AG04450 (cell line): ENCODE measurements around the gene PCDHGA9. TPM values are rescaled to one million over a fixed set of nuclear protein-coding genes. Genes with fewer than 3 reads are reported as not detected.
"Not testable (repeated sequence)": the region's sequence is repeated elsewhere in the genome, so short reads cannot be mapped to it uniquely, and the experiment has no call there.

Experiments used
- CTCF ChIA-PET: fragments of 300-600, 350-600 bp; formaldehyde crosslinking; extraction: SDS; loops from one replicate; lab custom pipeline; 2022; ENCODE audit warnings: antibody characterized with exemption, inconsistent platforms; lab: Charles Lee
- POLR2A ChIA-PET: fragments of 350-600 bp; formaldehyde crosslinking; extraction: SDS; loops from one replicate; lab custom pipeline; 2021; ENCODE audit warnings: antibody characterized with exemption, inconsistent platforms; lab: Yijun Ruan, JAX
- DNase-seq: peaks from one replicate; pipeline ENCODE4 v3.0.0-alpha.2; 2011; ENCODE audit warnings: low read depth, low spot score
- H3K27ac ChIP-seq: one replicate; pipeline ENCODE4 v1.5.1; 2012; ENCODE audit warnings: low read depth, low read length, control low read depth
- H3K27me3 ChIP-seq: one replicate; pipeline ENCODE4 v1.6.0; 2012; ENCODE audit warnings: low read length; ENCODE audit not compliant: control insufficient read depth, insufficient read depth
- H3K4me3 ChIP-seq: 2 replicates; pipeline ENCODE4 v1.5.1; 2011; ENCODE audit warnings: mild to moderate bottlenecking, low read depth, low read length, control low read depth
- H3K9me3 ChIP-seq: 2 replicates; pipeline ENCODE4 v1.5.1; 2012; ENCODE audit warnings: low read length; ENCODE audit not compliant: control insufficient read depth, insufficient read depth
- polyA plus RNA-seq: library from polyadenylated mRNA; depleted of rRNA; stranded (reverse); fragments of >200 nt; gene quantifications from 2 replicates; pipeline ENCODE4 v1.2.3, GENCODE V29; 2011
- TF ChIP-seq, protein P1 (sequence below): IDR thresholded peaks from 2 replicates; pipeline ENCODE4 v1.5.1; 2011; ENCODE audit warnings: low read depth, low read length, control low read depth, inconsistent platforms

Gene PCDHGA9
- polyA plus RNA-seq, 1 experiment: 6.4 TPM

DNA sequence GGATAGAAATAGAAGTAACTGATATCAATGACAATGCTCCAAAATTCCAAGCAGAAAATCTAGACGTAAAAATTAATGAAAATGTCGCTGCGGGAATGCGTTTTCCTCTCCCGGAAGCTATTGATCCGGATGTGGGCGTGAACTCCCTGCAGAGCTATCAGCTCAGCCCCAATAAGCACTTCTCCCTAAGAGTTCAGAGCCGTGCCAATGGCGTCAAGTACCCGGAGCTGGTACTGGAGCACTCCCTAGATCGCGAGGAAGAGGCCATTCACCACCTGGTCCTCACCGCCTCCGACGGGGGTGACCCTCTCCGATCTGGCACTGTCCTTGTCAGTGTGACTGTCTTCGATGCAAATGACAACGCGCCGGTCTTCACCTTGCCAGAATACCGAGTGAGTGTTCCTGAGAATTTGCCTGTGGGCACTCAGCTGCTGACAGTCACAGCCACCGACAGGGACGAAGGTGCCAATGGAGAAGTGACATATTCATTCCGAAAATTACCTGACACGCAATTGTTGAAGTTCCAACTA lies 11.0 kb downstream of the PCDHGA9 start:
- no peak for DNase-seq
- Histone ChIP-seq H3K9me3 (peaks cover 62% of the 10 kb centered on the region), H3K27me3 (no peaks in the 10 kb centered on the region), H3K4me3 (peak overlapping the region; percentile 58), H3K27ac (no peak overlapping the region)
- CTCF ChIA-PET: interaction anchor here (0.7 to 5.0 kb wide), 23 partner anchors 11 to 155 kb away, joined by 3 to 178 read pairs (median 4); partner anchors contain the start of genes PCDHGA12, PCDHGA9, PCDHGB1 and PCDHGB3
- TF ChIP-seq, protein P1, sequence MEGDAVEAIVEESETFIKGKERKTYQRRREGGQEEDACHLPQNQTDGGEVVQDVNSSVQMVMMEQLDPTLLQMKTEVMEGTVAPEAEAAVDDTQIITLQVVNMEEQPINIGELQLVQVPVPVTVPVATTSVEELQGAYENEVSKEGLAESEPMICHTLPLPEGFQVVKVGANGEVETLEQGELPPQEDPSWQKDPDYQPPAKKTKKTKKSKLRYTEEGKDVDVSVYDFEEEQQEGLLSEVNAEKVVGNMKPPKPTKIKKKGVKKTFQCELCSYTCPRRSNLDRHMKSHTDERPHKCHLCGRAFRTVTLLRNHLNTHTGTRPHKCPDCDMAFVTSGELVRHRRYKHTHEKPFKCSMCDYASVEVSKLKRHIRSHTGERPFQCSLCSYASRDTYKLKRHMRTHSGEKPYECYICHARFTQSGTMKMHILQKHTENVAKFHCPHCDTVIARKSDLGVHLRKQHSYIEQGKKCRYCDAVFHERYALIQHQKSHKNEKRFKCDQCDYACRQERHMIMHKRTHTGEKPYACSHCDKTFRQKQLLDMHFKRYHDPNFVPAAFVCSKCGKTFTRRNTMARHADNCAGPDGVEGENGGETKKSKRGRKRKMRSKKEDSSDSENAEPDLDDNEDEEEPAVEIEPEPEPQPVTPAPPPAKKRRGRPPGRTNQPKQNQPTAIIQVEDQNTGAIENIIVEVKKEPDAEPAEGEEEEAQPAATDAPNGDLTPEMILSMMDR: no peak
- POLR2A ChIA-PET: interaction anchor here (0.9 to 1.8 kb wide), 3 partner anchors 111 to 151 kb away, joined by 3 to 5 read pairs (median 4); no protein-coding TSS in a partner anchor

DNA sequence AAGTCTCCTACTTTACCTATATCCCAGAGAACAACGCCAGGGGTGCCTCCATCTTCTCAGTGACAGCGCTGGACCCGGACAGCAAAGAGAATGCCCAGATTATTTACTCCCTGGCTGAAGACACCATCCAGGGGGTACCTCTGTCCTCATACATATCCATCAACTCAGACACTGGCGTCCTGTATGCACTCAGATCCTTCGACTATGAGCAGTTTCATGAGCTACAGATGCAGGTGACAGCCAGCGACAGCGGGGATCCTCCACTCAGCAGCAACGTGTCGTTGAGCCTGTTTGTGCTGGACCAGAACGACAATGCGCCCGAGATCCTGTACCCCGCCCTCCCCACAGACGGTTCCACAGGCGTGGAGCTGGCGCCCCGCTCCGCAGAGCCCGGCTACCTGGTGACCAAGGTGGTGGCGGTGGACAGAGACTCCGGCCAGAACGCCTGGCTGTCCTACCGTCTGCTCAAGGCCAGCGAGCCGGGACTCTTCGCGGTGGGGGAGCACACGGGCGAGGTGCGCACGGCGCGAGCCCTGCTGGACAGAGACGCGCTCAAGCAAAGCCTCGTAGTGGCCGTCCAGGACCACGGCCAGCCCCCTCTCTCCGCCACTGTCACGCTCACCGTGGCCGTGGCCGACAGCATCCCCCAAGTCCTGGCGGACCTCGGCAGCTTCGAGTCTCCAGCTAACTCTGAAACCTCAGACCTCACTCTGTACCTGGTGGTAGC lies 12.1 kb downstream of the PCDHGA9 start:
- CTCF ChIA-PET: interaction anchor here (0.9 to 5.0 kb wide), 6 partner anchors 15 to 149 kb away, joined by 3 to 178 read pairs (median 20); partner anchors contain the start of genes PCDHGA12 and PCDHGB3
- POLR2A ChIA-PET, H3K27ac ChIP-seq, H3K27me3 ChIP-seq, H3K4me3 ChIP-seq, DNase-seq: not testable (repeated sequence)
- H3K9me3 ChIP-seq: peaks cover 63% of the 10 kb centered on the region

DNA sequence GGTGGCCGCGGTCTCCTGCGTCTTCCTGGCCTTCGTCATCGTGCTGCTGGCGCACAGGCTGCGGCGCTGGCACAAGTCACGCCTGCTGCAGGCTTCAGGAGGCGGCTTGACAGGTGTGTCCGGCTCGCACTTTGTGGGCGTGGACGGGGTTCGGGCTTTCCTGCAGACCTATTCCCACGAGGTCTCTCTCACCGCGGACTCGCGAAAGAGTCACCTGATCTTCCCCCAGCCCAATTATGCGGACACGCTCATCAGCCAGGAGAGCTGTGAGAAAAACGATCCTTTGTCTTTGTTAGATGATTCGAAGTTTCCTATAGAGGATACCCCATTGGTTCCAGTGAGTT lies 12.7 kb downstream of the PCDHGA9 start:
- H3K9me3 ChIP-seq: peaks cover 61% of the 10 kb centered on the region
- H3K27ac ChIP-seq, H3K4me3 ChIP-seq, POLR2A ChIA-PET, H3K27me3 ChIP-seq, DNase-seq: not testable (repeated sequence)
- CTCF ChIA-PET: interaction anchor here (4.8 to 7.6 kb wide), 2 partner anchors 143 to 148 kb away, joined by 106 to 107 read pairs; no protein-coding TSS in a partner anchor

DNA sequence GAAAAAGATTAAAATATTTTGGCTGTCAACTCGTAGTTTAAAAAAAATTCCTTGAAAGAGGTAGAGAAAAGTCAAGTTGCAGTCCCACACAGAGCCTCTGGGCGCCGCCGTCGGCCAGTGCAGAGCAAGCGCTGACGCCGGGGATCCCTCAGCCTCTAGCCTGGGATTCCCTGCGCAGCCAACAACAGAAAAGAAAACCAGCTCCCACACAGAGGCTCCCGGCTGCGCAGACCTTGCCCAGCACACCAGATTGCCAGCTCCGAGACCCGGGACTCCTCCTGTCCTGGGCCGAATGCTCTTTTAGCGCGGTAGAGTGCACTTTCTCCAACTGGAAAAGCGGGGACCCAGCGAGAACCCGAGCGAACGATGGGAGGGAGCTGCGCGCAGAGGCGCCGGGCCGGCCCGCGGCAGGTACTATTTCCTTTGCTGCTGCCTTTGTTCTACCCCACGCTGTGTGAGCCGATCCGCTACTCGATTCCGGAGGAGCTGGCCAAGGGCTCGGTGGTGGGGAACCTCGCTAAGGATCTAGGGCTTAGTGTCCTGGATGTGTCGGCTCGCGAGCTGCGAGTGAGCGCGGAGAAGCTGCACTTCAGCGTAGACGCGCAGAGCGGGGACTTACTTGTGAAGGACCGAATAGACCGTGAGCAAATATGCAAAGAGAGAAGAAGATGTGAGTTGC lies 15.1 kb downstream of the PCDHGA9 start, which contains the start of gene PCDHGB7:
Gene PCDHGB7 (plus strand): TSS at position 184 of the 679 bp plus-strand sequence. CDS start 183 bp downstream, at position 367.
- not testable (repeated sequence) for H3K27me3 ChIP-seq
- peak; percentile 55 for DNase-seq
- ChIA-PET CTCF (interaction anchor here (0.5 to 7.6 kb wide), 21 partner anchors 10 to 149 kb away, joined by 3 to 107 read pairs (median 4); partner anchors contain the start of genes PCDHGA1, PCDHGA4, PCDHGA9 and PCDHGB5), POLR2A (interaction anchor here (0.6 kb wide), 1 partner anchor 140 kb away, joined by 3 read pairs; no protein-coding TSS in a partner anchor)
- peak within 1 kb of the TSS; percentile 65 for H3K27ac ChIP-seq
- H3K4me3 ChIP-seq: peak within 1 kb of the TSS; percentile 57
- H3K9me3 ChIP-seq: peaks cover 73% of the 10 kb centered on the region
- TF ChIP-seq, protein P1: peak; percentile 78

DNA sequence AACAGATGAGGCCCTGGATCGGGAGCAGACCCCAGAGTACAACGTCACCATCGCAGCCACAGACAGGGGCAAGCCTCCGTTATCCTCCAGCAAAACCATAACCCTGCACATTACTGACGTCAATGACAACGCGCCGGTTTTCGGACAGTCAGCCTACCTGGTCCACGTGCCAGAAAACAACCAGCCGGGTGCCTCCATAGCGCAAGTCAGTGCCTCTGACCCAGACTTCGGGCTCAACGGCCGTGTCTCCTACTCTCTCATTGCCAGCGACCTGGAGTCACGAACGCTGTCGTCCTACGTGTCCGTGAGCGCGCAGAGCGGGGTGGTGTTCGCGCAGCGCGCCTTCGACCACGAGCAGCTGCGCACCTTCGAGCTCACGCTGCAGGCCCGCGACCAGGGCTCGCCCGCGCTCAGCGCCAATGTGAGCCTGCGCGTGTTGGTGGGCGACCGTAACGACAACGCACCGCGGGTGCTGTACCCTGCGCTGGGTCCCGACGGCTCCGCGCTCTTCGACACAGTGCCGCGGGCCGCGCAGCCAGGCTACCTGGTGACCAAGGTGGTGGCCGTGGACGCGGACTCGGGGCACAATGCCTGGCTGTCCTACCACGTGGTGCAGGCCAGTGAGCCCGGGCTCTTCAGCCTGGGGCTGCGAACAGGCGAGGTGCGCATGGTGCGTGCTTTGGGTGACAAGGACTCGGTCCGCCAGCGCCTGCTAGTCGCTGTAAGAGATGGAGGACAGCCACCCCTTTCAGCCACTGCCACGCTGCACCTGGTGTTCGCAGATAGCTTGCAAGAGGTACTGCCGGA lies 16.7 kb downstream of the PCDHGA9 start:
- Histone ChIP-seq H3K27me3 (no peaks in the 10 kb centered on the region), H3K4me3 (no peak overlapping the region), H3K27ac (no peak overlapping the region), H3K9me3 (peaks cover 69% of the 10 kb centered on the region)
- TF ChIP-seq, protein P1: no peak
- no peak for DNase-seq
- ChIA-PET CTCF (interaction anchor here (0.6 to 7.6 kb wide), 3 partner anchors 19 to 144 kb away, joined by 3 to 107 read pairs (median 106); no protein-coding TSS in a partner anchor), POLR2A (interaction anchor here (0.6 kb wide), 1 partner anchor 99 kb away, joined by 4 read pairs; no protein-coding TSS in a partner anchor)
